Omental fat pad (tissue), 4 donors: ENCODE results near the gene ATP6V1G3. TPM values are rescaled to one million over a fixed set of nuclear protein-coding genes. Genes with fewer than 3 reads are reported as not detected.
"Not testable (repeated sequence)": the region's sequence is repeated elsewhere in the genome, so short reads cannot be mapped to it uniquely, and the experiment has no call there.

Experiments
- ATAC-seq: fragments of 150-250 bp; one replicate; pipeline ENCODE4 v1.9.1; 2016; ENCODE audit warnings: mild to moderate bottlenecking, moderate library complexity; ENCODE audit not compliant: low FRiP score
- DNase-seq: peaks from one replicate; pipeline ENCODE4 v3.0.0-alpha.2; 2019; ENCODE audit warnings: low spot score
- total RNA-seq, 4 donors: library from RNA; depleted of rRNA; stranded (reverse); fragments of >200 nt; gene quantifications; one replicate each; pipeline ENCODE4 v1.1.0, GENCODE V29; 2016
- TF ChIP-seq, protein P1 (sequence below), 3 donors: fragments of 450-650 bp; IDR thresholded peaks; one replicate each; pipeline ENCODE4 v1.5.1; 2016 to 2017; ENCODE audit warnings: antibody characterized with exemption in 3 of 3, mild to moderate bottlenecking in 3 of 3, moderate library complexity in 2 of 3

ATP6V1G3 gene
- total RNA-seq, 4 donors from 2014 or later, result not detected

DNA sequence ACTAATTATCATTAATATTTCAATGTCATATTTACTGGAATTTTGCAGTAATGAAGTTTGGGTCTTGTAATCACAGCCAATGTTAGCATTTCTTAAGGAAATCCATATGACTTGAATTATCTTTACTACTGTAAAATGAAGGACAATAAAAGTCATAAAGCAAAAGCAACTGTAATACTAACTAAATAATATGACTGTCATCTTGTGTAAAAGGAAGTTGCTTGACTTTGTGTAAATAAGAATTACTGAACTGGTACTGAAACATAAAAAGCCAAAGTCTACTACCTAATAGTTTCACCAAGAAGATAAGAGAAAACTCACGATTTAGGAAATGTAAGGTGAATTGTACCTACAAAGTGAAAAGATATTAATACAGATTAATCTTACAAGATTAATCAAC lies 57.5 kb downstream of the ATP6V1G3 start:
- DNase-seq, result no peak
- ATAC-seq, result no peak
- TF ChIP-seq, protein P1, sequence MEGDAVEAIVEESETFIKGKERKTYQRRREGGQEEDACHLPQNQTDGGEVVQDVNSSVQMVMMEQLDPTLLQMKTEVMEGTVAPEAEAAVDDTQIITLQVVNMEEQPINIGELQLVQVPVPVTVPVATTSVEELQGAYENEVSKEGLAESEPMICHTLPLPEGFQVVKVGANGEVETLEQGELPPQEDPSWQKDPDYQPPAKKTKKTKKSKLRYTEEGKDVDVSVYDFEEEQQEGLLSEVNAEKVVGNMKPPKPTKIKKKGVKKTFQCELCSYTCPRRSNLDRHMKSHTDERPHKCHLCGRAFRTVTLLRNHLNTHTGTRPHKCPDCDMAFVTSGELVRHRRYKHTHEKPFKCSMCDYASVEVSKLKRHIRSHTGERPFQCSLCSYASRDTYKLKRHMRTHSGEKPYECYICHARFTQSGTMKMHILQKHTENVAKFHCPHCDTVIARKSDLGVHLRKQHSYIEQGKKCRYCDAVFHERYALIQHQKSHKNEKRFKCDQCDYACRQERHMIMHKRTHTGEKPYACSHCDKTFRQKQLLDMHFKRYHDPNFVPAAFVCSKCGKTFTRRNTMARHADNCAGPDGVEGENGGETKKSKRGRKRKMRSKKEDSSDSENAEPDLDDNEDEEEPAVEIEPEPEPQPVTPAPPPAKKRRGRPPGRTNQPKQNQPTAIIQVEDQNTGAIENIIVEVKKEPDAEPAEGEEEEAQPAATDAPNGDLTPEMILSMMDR (IDR thresholded peaks at IDR 0.05), result no peak

DNA sequence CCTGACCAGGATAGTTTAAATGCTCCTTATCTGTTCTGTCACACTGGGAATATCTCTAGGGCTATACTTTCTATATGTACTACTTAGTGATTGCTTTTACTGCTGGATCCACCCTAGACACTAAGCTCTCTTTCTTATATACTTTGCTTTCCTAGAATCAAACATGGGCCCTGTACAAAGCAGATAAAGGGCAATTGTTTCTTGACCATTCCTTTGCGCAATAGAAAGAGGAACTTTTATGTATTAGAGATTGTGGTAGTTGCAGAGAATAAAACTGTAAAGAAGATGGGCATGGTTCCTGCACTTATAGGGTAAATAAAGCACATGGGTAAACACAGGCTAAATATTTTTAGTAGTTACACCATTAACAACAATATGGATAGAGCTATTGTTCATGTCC lies 58.8 kb downstream of the ATP6V1G3 start:
- ATAC-seq, result no peak
- no peak for DNase-seq
- TF ChIP-seq, protein P1 (IDR thresholded peaks at IDR 0.05), result no peak

DNA sequence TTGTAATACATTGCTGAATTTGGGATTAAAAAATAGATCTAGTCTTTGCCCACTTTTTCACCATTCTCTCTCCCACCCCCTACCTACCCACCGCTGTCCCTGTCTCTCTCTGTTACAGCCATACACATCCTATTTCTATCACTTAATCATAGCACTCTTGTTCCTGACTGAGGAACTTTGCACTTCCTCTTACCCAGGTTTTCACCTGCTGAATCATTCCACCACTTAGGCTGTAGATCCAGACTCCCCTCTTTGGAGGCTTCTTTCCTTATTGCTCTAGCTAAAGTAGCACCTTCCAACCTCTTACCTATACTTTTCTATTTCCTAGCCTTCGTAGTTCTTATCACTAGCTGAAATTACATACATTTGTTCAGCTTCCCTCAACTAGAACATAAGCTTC lies 59.6 kb downstream of the ATP6V1G3 start:
- TF ChIP-seq, protein P1 (IDR thresholded peaks at IDR 0.05), result no peak
- DNase-seq (no peak), ATAC-seq (no peak)

DNA sequence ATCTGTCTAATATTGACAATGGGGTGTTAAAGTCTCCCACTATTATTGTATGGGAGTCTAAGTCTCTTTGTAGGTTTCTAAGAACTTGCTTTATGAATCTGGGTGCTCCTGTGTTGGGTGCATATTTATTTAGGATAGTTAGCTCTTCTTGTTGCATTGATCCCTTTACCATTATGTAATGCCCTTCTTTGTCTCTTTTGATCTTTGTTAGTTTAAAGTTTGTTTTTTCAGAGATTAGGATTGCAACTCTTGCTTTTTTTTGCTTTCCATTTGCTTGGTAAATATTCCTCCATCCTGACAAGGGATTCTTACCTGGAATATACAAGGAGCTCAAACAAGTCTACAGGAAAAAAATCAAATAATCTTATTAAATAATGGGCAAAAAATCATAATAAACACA lies 63.1 kb downstream of the ATP6V1G3 start:
- not testable (repeated sequence) for ATAC-seq, DNase-seq

Other genes with a start within 250 kb of the ATP6V1G3 start
- gene PTPRC, start 98.4 kb upstream of the ATP6V1G3 start, total RNA-seq, result 100 to 1,000 TPM in 1 of 4 donors, 10 to 100 TPM in 3; 36.5 to 127 (median 67.1) TPM